Measurements from ENCODE around the gene KCNJ8.

Gene KCNJ8

DNA sequence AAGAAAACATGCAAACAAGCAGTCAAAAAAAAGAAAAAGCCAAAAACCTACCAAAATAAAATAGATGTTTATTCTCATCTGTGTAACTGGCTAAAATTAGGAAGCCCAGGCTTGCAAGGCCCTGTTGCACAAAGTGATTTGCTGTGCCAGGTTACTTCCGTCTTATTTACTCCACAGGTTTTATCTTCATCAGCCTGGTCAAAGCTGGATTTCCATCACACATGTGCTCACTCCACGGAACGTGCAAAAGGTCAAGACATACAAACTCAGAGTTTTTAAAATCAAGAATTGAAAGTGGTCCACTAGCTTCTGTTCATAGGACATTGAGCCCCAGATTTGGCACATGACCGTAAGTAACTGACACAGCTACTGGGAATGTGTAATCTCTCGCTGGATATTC is 14.8 kb downstream of the KCNJ8 start:
- Histone ChIP-seq H3K4me3 (ENCODE audit: low read length, poor library complexity, severe bottlenecking) (no peak overlapping the region), H3K9me3 (ENCODE audit: insufficient read depth, low read depth, low read length) (no peaks in the 10 kb centered on the region), H2AFZ (ENCODE audit: low read length) (no peak overlapping the region), H3K9ac (ENCODE audit: low read depth, low read length, poor library complexity, severe bottlenecking) (no peak overlapping the region), H3K4me2 (ENCODE audit: low read depth, low read length, poor library complexity, severe bottlenecking) (no peak overlapping the region), H3K27me3 (ENCODE audit: insufficient read depth, low read length, poor library complexity, severe bottlenecking) (no peaks in the 10 kb centered on the region), H3K9me2 (replicated peaks; ENCODE audit: low read depth, low read length) (no peaks in the 10 kb centered on the region), H4K20me1 (ENCODE audit: insufficient read depth, low read length, poor library complexity, severe bottlenecking) (no peaks in the 10 kb centered on the region), H3K79me2 (ENCODE audit: insufficient read depth, low read length) (no peaks in the 10 kb centered on the region), H3K4me1 (ENCODE audit: insufficient read depth, low read length, poor library complexity, severe bottlenecking) (no peaks in the 10 kb centered on the region), H3F3A (ENCODE audit: low read depth) (no peaks in the 10 kb centered on the region), H3K36me3 (ENCODE audit: insufficient read depth, low read length) (no peaks in the 10 kb centered on the region)
- TF ChIP-seq, protein P1, sequence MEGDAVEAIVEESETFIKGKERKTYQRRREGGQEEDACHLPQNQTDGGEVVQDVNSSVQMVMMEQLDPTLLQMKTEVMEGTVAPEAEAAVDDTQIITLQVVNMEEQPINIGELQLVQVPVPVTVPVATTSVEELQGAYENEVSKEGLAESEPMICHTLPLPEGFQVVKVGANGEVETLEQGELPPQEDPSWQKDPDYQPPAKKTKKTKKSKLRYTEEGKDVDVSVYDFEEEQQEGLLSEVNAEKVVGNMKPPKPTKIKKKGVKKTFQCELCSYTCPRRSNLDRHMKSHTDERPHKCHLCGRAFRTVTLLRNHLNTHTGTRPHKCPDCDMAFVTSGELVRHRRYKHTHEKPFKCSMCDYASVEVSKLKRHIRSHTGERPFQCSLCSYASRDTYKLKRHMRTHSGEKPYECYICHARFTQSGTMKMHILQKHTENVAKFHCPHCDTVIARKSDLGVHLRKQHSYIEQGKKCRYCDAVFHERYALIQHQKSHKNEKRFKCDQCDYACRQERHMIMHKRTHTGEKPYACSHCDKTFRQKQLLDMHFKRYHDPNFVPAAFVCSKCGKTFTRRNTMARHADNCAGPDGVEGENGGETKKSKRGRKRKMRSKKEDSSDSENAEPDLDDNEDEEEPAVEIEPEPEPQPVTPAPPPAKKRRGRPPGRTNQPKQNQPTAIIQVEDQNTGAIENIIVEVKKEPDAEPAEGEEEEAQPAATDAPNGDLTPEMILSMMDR (conservative IDR thresholded peaks at IDR 0.05; ENCODE audit: low read length) = no peak
- TF ChIP-seq EZH2phosphoT487 (IDR thresholded peaks at IDR 0.05; ENCODE audit: borderline replicate concordance) = no peak

DNA sequence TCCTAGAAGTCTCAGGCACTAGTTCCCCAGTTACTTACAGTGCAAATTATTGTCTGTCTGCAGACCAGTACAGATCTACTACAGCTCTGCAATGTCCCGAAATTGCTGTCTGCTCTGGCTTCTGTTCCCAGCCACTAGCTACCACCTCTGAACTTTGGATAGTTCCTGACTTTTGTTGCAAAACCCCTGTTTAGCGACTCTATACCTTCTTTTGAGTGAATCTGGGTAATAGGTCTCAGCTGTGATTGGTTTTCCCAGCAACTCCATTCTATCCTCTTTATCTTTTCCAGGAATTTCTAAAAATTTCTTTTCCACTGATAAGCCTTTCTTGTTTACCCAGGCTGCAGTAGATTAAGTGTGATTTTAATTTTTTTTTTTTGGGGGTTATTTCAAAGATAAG is 16.8 kb downstream of the KCNJ8 start:
- Histone ChIP-seq H3K4me1 (ENCODE audit: insufficient read depth, low read length, poor library complexity, severe bottlenecking) (no peaks in the 10 kb centered on the region), H3K79me2 (ENCODE audit: insufficient read depth, low read length) (no peaks in the 10 kb centered on the region), H3K9ac (ENCODE audit: low read depth, low read length, poor library complexity, severe bottlenecking) (no peak overlapping the region), H3K36me3 (ENCODE audit: insufficient read depth, low read length) (no peaks in the 10 kb centered on the region), H3K9me3 (ENCODE audit: insufficient read depth, low read depth, low read length) (no peaks in the 10 kb centered on the region), H3K4me3 (ENCODE audit: low read length, poor library complexity, severe bottlenecking) (no peak overlapping the region), H4K20me1 (ENCODE audit: insufficient read depth, low read length, poor library complexity, severe bottlenecking) (no peaks in the 10 kb centered on the region), H3K4me2 (ENCODE audit: low read depth, low read length, poor library complexity, severe bottlenecking) (no peak overlapping the region), H3K9me2 (replicated peaks; ENCODE audit: low read depth, low read length) (no peaks in the 10 kb centered on the region), H3F3A (ENCODE audit: low read depth) (no peaks in the 10 kb centered on the region), H2AFZ (ENCODE audit: low read length) (no peak overlapping the region), H3K27me3 (ENCODE audit: insufficient read depth, low read length, poor library complexity, severe bottlenecking) (no peaks in the 10 kb centered on the region)
- TF ChIP-seq, protein P1 (conservative IDR thresholded peaks at IDR 0.05; ENCODE audit: low read length) = no peak
- TF ChIP-seq EZH2phosphoT487 (IDR thresholded peaks at IDR 0.05; ENCODE audit: borderline replicate concordance) = no peak

DNA sequence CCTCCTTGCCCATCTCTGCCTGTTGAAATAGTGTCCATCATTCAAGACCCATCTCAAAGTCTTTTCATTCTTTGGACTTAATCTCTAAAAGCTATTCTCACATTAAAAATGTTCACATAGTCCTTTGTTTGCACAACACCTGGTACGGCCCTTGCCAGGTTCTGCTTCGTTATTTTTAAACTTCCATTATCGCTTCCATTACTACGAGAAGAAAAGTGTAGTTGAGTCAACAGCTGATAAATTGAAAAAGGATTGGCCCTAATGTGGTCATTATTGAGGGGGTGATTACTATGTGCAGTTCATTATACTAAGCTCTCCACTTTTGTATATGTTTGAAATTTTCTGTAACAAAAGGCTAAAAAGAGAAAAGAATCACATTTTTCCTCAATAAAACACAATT is 17.8 kb downstream of the KCNJ8 start:
- Histone ChIP-seq H3K9ac (ENCODE audit: low read depth, low read length, poor library complexity, severe bottlenecking) (no peak overlapping the region), H3K79me2 (ENCODE audit: insufficient read depth, low read length) (no peaks in the 10 kb centered on the region), H3K4me1 (ENCODE audit: insufficient read depth, low read length, poor library complexity, severe bottlenecking) (no peaks in the 10 kb centered on the region), H3F3A (ENCODE audit: low read depth) (no peaks in the 10 kb centered on the region), H3K9me2 (replicated peaks; ENCODE audit: low read depth, low read length) (no peaks in the 10 kb centered on the region), H3K4me2 (ENCODE audit: low read depth, low read length, poor library complexity, severe bottlenecking) (no peak overlapping the region), H3K9me3 (ENCODE audit: insufficient read depth, low read depth, low read length) (no peaks in the 10 kb centered on the region), H3K4me3 (ENCODE audit: low read length, poor library complexity, severe bottlenecking) (no peak overlapping the region), H3K36me3 (ENCODE audit: insufficient read depth, low read length) (no peaks in the 10 kb centered on the region), H4K20me1 (ENCODE audit: insufficient read depth, low read length, poor library complexity, severe bottlenecking) (no peaks in the 10 kb centered on the region), H2AFZ (ENCODE audit: low read length) (no peak overlapping the region), H3K27me3 (ENCODE audit: insufficient read depth, low read length, poor library complexity, severe bottlenecking) (no peaks in the 10 kb centered on the region)
- TF ChIP-seq, protein P1 (conservative IDR thresholded peaks at IDR 0.05; ENCODE audit: low read length) = no peak
- no peak for TF ChIP-seq EZH2phosphoT487 (IDR thresholded peaks at IDR 0.05; ENCODE audit: borderline replicate concordance)

All from Loucy (cell line).